GM18520 (cell line): ENCODE results near the gene SLCO2B1.

Experiments
- ATAC-seq: cut with Tn5 transposase; IDR thresholded peaks from one replicate; pipeline ENCODE4 v1.9.1; 2021; ENCODE audit not compliant: unreplicated experiment

Gene SLCO2B1

DNA sequence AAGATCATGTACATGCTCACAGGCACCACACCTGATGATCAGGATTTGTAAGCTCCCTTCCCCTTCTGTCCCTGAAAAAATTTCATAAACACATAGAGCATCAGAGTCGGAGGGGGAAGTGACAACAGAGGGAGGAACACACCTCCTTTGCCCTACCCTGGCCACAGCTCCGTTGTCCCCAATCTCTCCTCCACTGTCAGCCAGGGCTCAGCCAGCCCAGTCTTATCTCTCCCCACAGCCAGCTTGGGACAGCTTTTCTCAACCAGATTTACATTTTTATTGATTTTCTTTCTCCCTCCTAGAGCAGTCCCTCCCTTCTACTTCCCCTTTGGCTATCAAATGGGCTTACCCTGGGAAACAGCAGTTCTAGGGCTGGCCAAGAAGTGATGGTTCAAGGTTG lies 57.5 kb downstream of the SLCO2B1 start:
- ATAC-seq, result no peak

- ATAC-seq, result no peak
These were observed 61.5 kb downstream of the SLCO2B1 start for GRCh38 chr11:75212411-75212810.

- ATAC-seq, result no peak
These were observed 63.5 kb downstream of the SLCO2B1 start for GRCh38 chr11:75214411-75214821.

GRCh38 chr11:75214843-75215242 lies 63.9 kb downstream of the SLCO2B1 start:
- no peak for ATAC-seq

- ATAC-seq, result no peak
These were observed 69.0 kb downstream of the SLCO2B1 start for GRCh38 chr11:75219869-75220268.

DNA sequence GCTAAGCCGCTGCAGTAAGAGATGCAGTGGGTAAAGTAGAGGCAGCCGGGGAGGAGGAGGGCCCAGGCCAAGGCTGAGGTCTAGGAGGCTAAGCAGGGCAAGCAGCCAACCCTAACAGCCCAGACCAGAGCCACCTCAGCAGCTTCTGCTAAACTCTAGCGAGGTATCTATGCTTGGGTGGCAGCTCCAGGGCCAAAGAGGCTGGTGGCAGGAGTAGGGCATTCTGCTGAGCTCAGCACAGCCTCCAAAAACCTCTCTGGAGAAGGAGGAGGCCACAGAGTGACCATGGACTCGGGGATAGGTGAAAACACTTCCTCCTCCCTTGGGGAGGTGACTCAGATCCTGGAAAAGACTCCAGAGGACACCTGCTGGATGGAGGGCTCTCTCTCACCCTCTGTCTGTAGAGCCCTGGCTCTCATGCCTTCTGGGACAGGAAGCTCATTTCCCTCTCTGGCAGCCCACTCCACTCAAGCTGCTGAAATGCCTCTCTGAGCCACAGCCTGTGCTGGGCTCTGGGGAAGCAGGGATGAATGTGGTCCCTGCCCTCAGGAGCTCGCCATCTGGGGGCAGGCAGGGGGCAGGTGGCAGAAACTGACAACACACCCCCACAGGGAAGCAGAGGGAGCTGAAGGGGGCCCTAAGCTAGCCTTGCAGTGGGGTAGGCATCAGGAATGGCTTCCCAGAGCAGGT lies 73.2 kb downstream of the SLCO2B1 start:
- ATAC-seq, result no peak

DNA sequence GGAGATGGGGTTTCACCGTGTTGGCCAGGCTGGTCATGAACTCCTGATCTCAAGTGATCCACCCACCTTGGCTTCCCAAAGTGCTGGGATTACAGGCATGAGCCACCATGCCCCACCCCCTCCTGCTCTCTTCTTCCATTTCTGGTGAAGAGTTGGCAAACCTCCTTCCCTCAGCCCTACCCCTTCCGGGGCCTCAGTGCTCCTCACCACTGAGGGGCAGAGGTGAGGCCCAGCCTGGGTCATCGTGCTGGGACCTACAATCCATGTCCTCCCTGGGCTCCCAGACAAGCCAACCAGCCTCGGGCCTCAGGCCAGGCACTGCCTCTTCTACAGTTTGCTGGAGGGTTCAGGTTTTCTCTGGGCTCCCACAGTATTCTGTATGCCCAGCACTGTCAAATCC lies 74.9 kb downstream of the SLCO2B1 start:
- no peak for ATAC-seq

DNA sequence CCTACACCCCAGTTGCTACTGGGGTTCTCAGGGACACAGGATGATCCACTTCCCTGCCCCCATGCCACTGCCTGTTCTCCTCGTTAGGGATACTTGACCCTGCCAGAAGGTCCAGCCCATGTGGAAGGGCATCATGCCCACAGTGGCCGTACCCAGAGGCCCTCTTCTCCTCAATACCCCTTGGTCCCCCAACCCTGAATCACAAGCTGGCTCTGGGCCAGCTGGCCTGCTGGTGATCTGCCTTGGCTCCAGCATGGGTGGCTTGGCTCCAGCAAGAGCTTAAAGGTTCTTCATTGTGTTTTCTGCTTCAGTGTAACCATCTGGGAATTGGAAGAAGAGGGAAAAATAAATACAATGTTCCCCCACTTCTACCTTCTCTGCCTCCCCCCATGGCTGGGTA lies 78.6 kb downstream of the SLCO2B1 start:
- no peak for ATAC-seq

GRCh38 chr11:75230621-75231020 lies 79.7 kb downstream of the SLCO2B1 start:
- ATAC-seq, result no peak

DNA sequence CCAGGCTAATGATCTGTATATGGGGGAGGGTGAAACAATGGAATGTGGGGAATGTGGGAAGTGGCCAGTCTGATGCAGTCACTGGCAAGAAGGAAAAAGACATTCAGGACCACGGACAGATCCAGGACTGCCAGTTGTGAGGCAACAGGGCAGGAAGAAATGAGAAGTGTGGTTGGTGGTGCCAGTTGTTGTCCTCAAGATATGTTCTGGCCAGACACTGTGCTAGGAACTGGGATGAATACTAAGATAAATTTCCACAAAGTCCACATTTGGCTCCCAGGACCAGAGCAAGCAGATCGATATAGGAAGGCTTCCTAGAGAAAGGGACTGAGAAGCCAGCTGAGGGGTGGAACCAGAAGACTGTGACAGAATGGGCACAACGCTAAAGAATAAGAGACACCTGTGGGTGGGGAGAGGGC lies 82.9 kb downstream of the SLCO2B1 start:
- ATAC-seq, result no peak

- ATAC-seq, result no peak
These were observed 85.2 kb downstream of the SLCO2B1 start for GRCh38 chr11:75236062-75236461.

GRCh38 chr11:75237050-75237449 lies 86.1 kb downstream of the SLCO2B1 start:
- ATAC-seq, result no peak

- ATAC-seq, result no peak
These were observed 87.9 kb downstream of the SLCO2B1 start for GRCh38 chr11:75238595-75239440.

DNA sequence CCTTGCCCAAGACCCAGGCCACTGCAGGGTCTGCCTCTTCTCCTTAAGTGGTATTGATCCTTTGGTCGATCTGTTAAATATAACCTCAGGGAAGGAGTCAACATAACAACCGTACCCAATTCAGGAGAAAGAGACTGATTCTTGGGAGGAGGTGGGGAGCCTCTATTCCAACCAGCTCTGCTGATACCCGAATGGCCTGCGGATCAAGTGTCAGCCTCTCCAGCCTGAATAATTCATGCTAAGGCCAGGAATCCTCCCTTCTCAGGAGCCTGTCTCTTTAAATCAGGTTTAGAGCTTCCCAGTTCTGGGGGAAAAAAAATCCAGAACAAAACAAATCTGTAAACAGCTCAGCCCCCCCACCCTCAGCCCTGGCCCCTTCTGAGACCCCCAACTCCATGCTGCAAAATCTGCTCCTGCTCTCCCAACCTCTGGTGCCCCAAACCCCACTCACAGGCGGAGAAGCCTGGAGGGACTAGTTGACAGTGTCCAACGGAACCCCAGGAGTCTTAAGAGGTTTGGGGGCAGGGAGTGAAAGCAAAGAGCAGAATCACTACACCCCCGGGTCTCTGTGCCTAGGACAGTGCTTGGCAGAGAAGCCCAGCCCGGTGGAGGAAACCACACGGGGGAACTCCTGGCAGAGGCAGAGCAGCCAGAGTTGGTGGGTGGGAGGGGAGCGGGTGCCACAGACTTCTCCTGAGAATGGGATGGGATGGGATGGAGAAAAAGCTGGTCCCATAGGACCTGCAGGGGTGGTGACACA lies 88.8 kb downstream of the SLCO2B1 start:
- ATAC-seq, result no peak

DNA sequence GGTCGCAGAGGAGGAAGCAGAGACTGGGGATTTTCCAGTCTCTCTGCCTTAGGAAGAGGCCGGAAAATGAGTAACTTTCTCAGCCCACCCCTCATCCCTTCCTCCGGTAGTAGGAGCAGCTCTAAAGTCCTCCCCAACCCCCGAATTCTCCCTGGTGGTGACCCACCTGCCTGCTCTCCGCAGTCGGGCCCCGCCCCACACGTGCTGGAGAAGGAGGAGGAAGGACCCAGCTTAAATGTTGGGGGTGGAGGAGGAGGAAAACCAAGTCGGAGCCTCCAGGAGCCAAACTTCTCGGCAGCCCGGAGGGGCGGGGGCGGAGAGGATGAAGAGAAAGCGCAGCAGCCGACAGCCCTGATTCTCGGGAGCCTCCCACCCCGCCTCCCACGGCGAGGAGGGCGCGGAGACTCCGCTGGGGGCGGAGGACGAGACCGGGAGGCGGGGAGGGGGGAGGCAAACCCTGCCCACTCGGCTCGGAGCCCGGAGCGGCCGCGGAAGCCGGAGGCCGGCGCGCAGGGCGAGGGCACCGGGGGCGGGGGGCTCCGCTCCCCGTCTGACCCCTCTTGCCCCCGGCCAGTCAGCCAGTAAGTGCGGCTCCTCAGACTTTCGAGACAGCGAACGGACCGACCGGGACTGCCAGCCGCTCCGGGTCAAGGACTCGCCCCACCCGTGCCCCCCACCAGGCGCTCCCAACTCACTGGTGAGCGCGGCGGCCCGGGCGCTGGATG lies 89.6 kb downstream of the SLCO2B1 start, which contains the start of gene TPBGL:
Gene TPBGL, plus strand, starts transcription at position 464 of the 725 bp plus-strand sequence. CDS start 276 bp downstream, outside the sequence.
- no peak for ATAC-seq

GRCh38 chr11:75241036-75241905 lies 90.4 kb downstream of the SLCO2B1 start:
- peak; percentile 80 for ATAC-seq

DNA sequence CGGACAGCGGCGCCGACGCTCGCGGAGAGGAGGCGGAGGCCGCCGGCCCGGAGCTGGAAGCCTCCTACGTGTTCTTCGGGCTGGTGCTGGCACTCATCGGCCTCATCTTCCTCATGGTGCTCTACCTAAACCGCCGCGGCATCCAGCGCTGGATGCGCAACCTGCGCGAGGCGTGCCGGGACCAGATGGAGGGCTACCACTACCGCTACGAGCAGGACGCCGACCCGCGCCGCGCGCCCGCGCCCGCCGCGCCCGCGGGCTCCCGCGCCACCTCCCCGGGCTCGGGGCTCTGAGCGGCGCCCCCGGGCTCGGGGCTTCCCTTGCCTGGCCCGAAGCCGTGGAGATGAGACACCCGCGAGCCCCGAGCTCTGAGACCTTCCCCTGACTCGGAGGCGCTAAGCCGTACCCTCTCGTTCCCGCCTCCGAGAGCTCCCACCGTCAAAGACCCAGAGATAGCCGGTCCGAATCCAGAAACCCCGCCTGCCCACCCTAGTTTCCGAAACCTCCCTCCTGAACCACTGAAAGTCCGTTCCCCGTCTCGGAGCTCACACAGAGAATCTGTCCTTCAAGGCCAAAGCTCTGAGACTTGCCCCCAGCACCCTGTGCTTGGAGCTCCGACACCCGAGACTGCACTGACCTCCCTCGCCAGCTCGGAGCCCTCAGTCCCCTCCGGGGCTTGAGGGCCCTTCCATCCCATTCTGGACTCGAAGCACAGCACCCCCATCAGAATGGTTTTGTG lies 91.2 kb downstream of the SLCO2B1 start:
- ATAC-seq, result no peak

DNA sequence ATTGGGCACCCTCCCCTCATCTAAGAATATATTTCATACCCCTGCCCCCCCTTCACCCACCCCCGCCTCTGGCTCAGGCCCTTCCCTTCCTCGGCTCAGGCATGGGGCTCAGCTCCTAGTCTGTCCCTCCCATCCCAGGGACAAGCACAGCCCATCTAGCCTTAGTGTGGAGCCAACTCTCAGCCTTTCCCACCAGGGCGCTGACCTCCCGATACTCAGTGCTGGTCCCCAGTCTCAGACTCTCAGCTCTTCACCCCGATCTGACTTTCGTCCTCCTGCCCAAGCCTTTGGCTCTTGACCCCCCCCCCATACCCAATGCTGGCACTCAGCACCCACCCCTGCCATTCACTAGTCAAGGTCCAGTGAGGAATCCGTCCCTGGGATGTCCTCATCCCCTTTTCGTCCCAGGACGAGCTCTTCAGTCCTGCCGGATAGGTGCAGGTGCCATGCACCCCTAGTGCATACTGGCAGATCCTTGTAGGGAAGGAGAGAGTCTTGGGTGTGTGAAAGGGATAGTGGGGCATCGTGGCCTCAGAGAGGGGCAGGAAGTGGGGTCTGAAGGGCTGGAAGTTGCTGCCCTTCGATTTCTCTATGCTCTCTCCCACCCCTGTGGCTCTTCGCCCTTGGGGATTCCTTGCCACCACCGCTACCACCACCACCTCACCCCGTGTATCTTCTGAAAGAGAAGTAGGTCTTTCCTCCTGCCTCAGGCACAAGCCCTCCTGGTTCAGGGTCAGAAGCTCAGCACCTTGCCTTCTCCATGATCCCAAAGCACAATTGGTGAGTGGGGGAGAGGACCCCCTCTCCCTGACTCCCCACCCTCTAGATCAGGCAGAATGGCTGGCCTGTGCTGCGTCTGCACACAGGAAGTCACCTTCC lies 92.1 kb downstream of the SLCO2B1 start:
- no peak for ATAC-seq
